Smooth muscle cell (in vitro differentiated cells): ENCODE results near the gene MBNL3. TPM values are rescaled to one million over a fixed set of nuclear protein-coding genes. Genes with fewer than 3 reads are reported as not detected.

Source experiments
- DNase-seq: peaks from one replicate; lab custom pipeline; 2025; ENCODE audit not compliant: unreplicated experiment; lab: John Stamatoyannopoulos, UW
- H2AFZ ChIP-seq: fragments of 200-600 bp; sonication (generic); 2 replicates; pipeline ENCODE4 v1.6.0; 2016; ENCODE audit warnings: antibody characterized with exemption, low read depth, mild to moderate bottlenecking
- H3F3A ChIP-seq: fragments of 200-600 bp; sonication (generic); 2 replicates; pipeline ENCODE4 v1.6.0; 2017; ENCODE audit warnings: antibody characterized with exemption, low read depth
- H3K27ac ChIP-seq: fragments of 200-600 bp; sonication (generic); 2 replicates; pipeline ENCODE4 v1.5.1; 2016; ENCODE audit warnings: low read depth, mild to moderate bottlenecking
- H3K27me3 ChIP-seq: fragments of 200-600 bp; sonication (generic); 2 replicates; pipeline ENCODE4 v1.6.1; 2016; ENCODE audit warnings: low read depth, mild to moderate bottlenecking
- H3K36me3 ChIP-seq: fragments of 200-600 bp; sonication (generic); 2 replicates; pipeline ENCODE4 v1.5.1; 2016; ENCODE audit warnings: low read depth
- H3K4me1 ChIP-seq: fragments of 200-600 bp; sonication (generic); 2 replicates; pipeline ENCODE4 v1.5.1; 2016; ENCODE audit warnings: low read depth
- H3K4me2 ChIP-seq: fragments of 200-600 bp; sonication (generic); 2 replicates; pipeline ENCODE4 v1.6.0; 2016; ENCODE audit warnings: mild to moderate bottlenecking
- H3K4me3 ChIP-seq: fragments of 200-600 bp; sonication (generic); 2 replicates; pipeline ENCODE4 v1.5.1; 2016; ENCODE audit warnings: mild to moderate bottlenecking
- H3K79me2 ChIP-seq: fragments of 200-600 bp; sonication (generic); 2 replicates; pipeline ENCODE4 v1.6.0; 2016; ENCODE audit warnings: low read depth, mild to moderate bottlenecking
- H3K9ac ChIP-seq: fragments of 200-600 bp; sonication (generic); 2 replicates; pipeline ENCODE4 v1.6.0; 2016; ENCODE audit warnings: low read depth
- H3K9me3 ChIP-seq: fragments of 200-600 bp; sonication (generic); replicated peaks from 2 replicates; pipeline ENCODE4 v1.5.1; 2016; ENCODE audit warnings: low read depth
- H4K20me1 ChIP-seq: fragments of 200-600 bp; sonication (generic); 2 replicates; pipeline ENCODE4 v1.6.0; 2016; ENCODE audit warnings: low read depth
- CTCF ChIP-seq: fragments of 200-600 bp; sonication (generic); IDR thresholded peaks from 2 replicates; pipeline ENCODE4 v1.5.1; 2017; ENCODE audit warnings: borderline replicate concordance, mild to moderate bottlenecking, antibody characterized with exemption; ENCODE audit not compliant: insufficient read depth, poor library complexity, severe bottlenecking
- WGBS: methylation state at CpG from one replicate; pipeline ENCODE4 v1.1.7; 2016; ENCODE audit warnings: low lambda C conversion rate; 5-methylcytosine and 5-hydroxymethylcytosine counted together
- polyA plus RNA-seq: library from polyadenylated mRNA; unstranded; fragments of >200 nt; fragmentation: Nextera tagmentation; extraction: Ambion mirVana; gene quantifications from 2 replicates; pipeline ENCODE4 v1.2.1, GENCODE V29; 2016
- total RNA-seq: library from RNA; depleted of rRNA; stranded (reverse); fragments of >200 nt; gene quantifications from 2 replicates; pipeline ENCODE4 v1.2.3, GENCODE V29; 2014

MBNL3 gene
- total and polyA plus RNA-seq, 2 experiments from 2014 or later, result 15.7 to 49.0 TPM

- DNase-seq, result no peak
- no peaks in the 10 kb centered on the region for H4K20me1 ChIP-seq
- no peaks in the 10 kb centered on the region for H3K36me3 ChIP-seq
- 67% methylated on average over 6 of the region's 6 CpGs for WGBS
- no peak overlapping the region for H3K27ac ChIP-seq
- no peaks in the 10 kb centered on the region for H3K9me3 ChIP-seq
- H3K4me2 ChIP-seq, result no peak overlapping the region
- no peak overlapping the region for H3K9ac ChIP-seq
- H3K79me2 ChIP-seq, result no peaks in the 10 kb centered on the region
- H3K4me3 ChIP-seq, result no peak overlapping the region
- H3K4me1 ChIP-seq, result no peaks in the 10 kb centered on the region
- H3F3A ChIP-seq, result no peaks in the 10 kb centered on the region
- H2AFZ ChIP-seq, result no peak overlapping the region
- no peaks in the 10 kb centered on the region for H3K27me3 ChIP-seq
- TF ChIP-seq CTCF, result no peak
Measured at GRCh38 chrX:132433551-132433950, 55.3 kb downstream of the MBNL3 start.

DNA sequence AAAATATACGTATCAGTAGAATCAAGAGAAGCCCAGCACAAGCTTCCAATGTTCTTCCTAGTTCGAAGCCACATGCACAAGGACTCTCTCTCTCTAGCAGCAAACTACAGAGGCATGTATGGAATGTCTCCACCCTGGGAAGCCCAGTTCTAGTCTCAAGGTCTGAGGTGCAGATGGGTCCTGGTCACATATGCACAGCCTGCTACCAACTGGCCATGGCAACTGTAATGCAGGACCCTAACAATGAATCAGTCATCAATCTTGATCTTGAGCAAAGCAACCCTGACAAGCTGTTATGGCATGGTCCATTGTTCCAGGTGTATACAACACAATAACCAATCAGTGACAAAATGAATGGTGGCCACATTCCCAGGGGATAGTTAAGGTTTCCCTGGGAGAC lies 55.8 kb downstream of the MBNL3 start:
- Histone ChIP-seq H3K4me2 (no peak overlapping the region), H3K4me3 (no peak overlapping the region), H3K9ac (no peak overlapping the region), H3F3A (no peaks in the 10 kb centered on the region), H3K4me1 (no peaks in the 10 kb centered on the region), H3K27ac (no peak overlapping the region), H3K9me3 (no peaks in the 10 kb centered on the region), H3K79me2 (no peaks in the 10 kb centered on the region), H2AFZ (no peak overlapping the region), H3K36me3 (no peaks in the 10 kb centered on the region), H3K27me3 (no peaks in the 10 kb centered on the region), H4K20me1 (no peaks in the 10 kb centered on the region)
- no peak for DNase-seq
- WGBS, result 60% methylated on average over 2 of the region's 2 CpGs
- TF ChIP-seq CTCF, result no peak

DNA sequence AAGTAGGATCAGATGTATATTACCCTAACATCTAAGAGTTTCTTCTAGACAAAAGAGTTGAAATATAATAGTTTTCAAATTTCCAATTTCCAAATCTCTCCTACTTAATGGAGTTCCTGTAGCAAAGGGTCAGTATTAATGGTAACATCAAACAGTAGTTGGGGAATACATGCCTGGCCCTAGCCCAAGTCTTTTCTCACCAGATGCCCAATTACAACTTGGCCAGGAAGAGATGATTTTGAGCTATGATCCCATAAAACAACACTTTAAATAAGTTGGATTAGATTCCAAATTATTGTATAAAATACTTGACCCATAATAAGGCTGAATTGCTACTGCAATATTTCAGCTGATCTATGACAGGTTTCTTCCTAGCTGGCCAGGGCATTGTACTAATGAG lies 59.9 kb downstream of the MBNL3 start:
- H3K4me3 ChIP-seq, result no peak overlapping the region
- no peak overlapping the region for H3K27ac ChIP-seq
- no peaks in the 10 kb centered on the region for H3K36me3 ChIP-seq
- TF ChIP-seq CTCF, result no peak
- H3K4me1 ChIP-seq, result no peaks in the 10 kb centered on the region
- no peak overlapping the region for H2AFZ ChIP-seq
- DNase-seq, result no peak
- no peaks in the 10 kb centered on the region for H3K9me3 ChIP-seq
- no peaks in the 10 kb centered on the region for H3K79me2 ChIP-seq
- no peak overlapping the region for H3K4me2 ChIP-seq
- no peaks in the 10 kb centered on the region for H3K27me3 ChIP-seq
- no peaks in the 10 kb centered on the region for H4K20me1 ChIP-seq
- H3F3A ChIP-seq, result no peaks in the 10 kb centered on the region
- no peak overlapping the region for H3K9ac ChIP-seq

GRCh38 chrX:132426695-132427281 lies 62.0 kb downstream of the MBNL3 start:
- DNase-seq, result no peak
- H3K27ac ChIP-seq, result peak overlapping the region; percentile 56
- WGBS, result 15% methylated on average over 1 of the region's 1 CpG
- no peak for TF ChIP-seq CTCF
- H3K9me3 ChIP-seq, result no peaks in the 10 kb centered on the region
- H3F3A ChIP-seq, result no peaks in the 10 kb centered on the region
- H2AFZ ChIP-seq, result no peak overlapping the region
- no peak overlapping the region for H3K9ac ChIP-seq
- H3K79me2 ChIP-seq, result no peaks in the 10 kb centered on the region
- no peaks in the 10 kb centered on the region for H3K36me3 ChIP-seq
- H3K27me3 ChIP-seq, result no peaks in the 10 kb centered on the region
- no peaks in the 10 kb centered on the region for H4K20me1 ChIP-seq
- H3K4me2 ChIP-seq, result peak overlapping the region; percentile 39
- no peaks in the 10 kb centered on the region for H3K4me1 ChIP-seq
- no peak overlapping the region for H3K4me3 ChIP-seq
